HepG2 (cell line): Measurements from ENCODE around the gene SLC2A13. TPM values are rescaled to one million over a fixed set of nuclear protein-coding genes. Genes with fewer than 3 reads are reported as not detected.

Experiments used
- ASH2L ChIP-seq: fragments of 300-600, 200-600 bp; sonication (generic); IDR thresholded peaks from 2 replicates; pipeline ENCODE4 v1.7.0; 2017; ENCODE audit warnings: low read depth, mild to moderate bottlenecking, moderate library complexity, mixed read lengths, low read length; ENCODE audit not compliant: insufficient read length
- CBX1 ChIP-seq: IDR thresholded peaks from one replicate; pipeline ENCODE4 v1.6.1; 2016; ENCODE audit warnings: antibody characterized with exemption, low read depth
- CEBPB ChIP-seq: IDR thresholded peaks from 2 replicates; pipeline ENCODE4 v1.6.1; 2011; ENCODE audit warnings: low read depth, low read length, improper control_type of control experiment, borderline replicate concordance
- CSRNP1 ChIP-seq: sonication (generic); formaldehyde crosslinking; IDR thresholded peaks from 2 replicates; pipeline ENCODE4 v1.8.1; 2023; ENCODE audit warnings: mild to moderate bottlenecking, missing genetic modification reagents
- DMTF1 ChIP-seq: sonication (generic); formaldehyde crosslinking; IDR thresholded peaks from 2 replicates; pipeline ENCODE4 v1.4.0; 2020; ENCODE audit warnings: mild to moderate bottlenecking, missing genetic modification reagents
- KDM2A ChIP-seq: sonication (generic); formaldehyde crosslinking; IDR thresholded peaks from 2 replicates; pipeline ENCODE4 v1.4.0; 2020; ENCODE audit warnings: low read depth, missing genetic modification reagents, borderline replicate concordance
- KMT2B ChIP-seq: IDR thresholded peaks from 2 replicates; pipeline ENCODE4 v1.6.1; 2016; ENCODE audit warnings: missing genetic modification reagents, missing compliant biosample characterization
- MXD1 ChIP-seq: sonication (generic); formaldehyde crosslinking; IDR thresholded peaks from 2 replicates; pipeline ENCODE4 v1.4.0; 2020; ENCODE audit warnings: mild to moderate bottlenecking, missing genetic modification reagents
- MYPOP ChIP-seq: sonication (generic); formaldehyde crosslinking; IDR thresholded peaks from 2 replicates; pipeline ENCODE4 v1.8.1; 2023; ENCODE audit warnings: mild to moderate bottlenecking, moderate library complexity, missing genetic modification reagents
- PCBP2 ChIP-seq: fragments of 200-400 bp; formaldehyde crosslinking; optimal IDR thresholded peaks from 2 replicates; pipeline ENCODE3; 2018; ENCODE audit warnings: low read length, low read depth; ENCODE audit not compliant: poor library complexity, severe bottlenecking
- PHF20 ChIP-seq: sonication (generic); formaldehyde crosslinking; IDR thresholded peaks from 2 replicates; pipeline ENCODE4 v1.5.0; 2020; ENCODE audit warnings: mild to moderate bottlenecking, missing genetic modification reagents
- PHF8 ChIP-seq: sonication (generic); formaldehyde crosslinking; IDR thresholded peaks from 2 replicates; pipeline ENCODE4 v1.5.0; 2020; ENCODE audit warnings: missing genetic modification reagents
- ZMYM3 ChIP-seq: sonication (generic); formaldehyde crosslinking; IDR thresholded peaks from 2 replicates; pipeline ENCODE4 v1.5.1; 2020; ENCODE audit warnings: mild to moderate bottlenecking, missing genetic modification reagents
- ZNF230 ChIP-seq: sonication (generic); formaldehyde crosslinking; IDR thresholded peaks from 2 replicates; pipeline ENCODE4 v1.4.0; 2020; ENCODE audit warnings: mild to moderate bottlenecking, missing genetic modification reagents
- ZNF33B ChIP-seq: sonication (generic); formaldehyde crosslinking; IDR thresholded peaks from 2 replicates; pipeline ENCODE4 v1.5.1; 2020; ENCODE audit warnings: mild to moderate bottlenecking, missing genetic modification reagents
- ZNF564 ChIP-seq: sonication (generic); formaldehyde crosslinking; IDR thresholded peaks from 2 replicates; pipeline ENCODE4 v1.8.1; 2023; ENCODE audit warnings: mild to moderate bottlenecking, missing genetic modification reagents
- ZNF777 ChIP-seq: sonication (generic); formaldehyde crosslinking; IDR thresholded peaks from 2 replicates; pipeline ENCODE4 v1.4.0; 2020; ENCODE audit warnings: missing genetic modification reagents
- ZNF878 ChIP-seq: sonication (generic); formaldehyde crosslinking; IDR thresholded peaks from 2 replicates; pipeline ENCODE4 v1.8.1; 2023; ENCODE audit warnings: mild to moderate bottlenecking, missing genetic modification reagents, moderate library complexity
- polyA plus RNA-seq, 8 experiments: library from polyadenylated mRNA; depleted of rRNA in 3 of 8; stranded (reverse) in 7 of 8; unstranded in 1 of 8; fragments of >200 nt; fragmentation: Illumina TruSeq in 4 of 8; extraction: Trizol in 4 of 8; gene quantifications; 2 replicates each; pipeline versions ENCODE4 v1.2.1 to v1.2.3, GENCODE V29; 2011 to 2016; ENCODE audit warnings: low read depth in 4 of 8, missing spikeins in 1 of 8, mixed read lengths in 1 of 8; ENCODE audit not compliant: insufficient read depth in 1 of 8
- total RNA-seq, 5 experiments: library from RNA; depleted of rRNA; stranded (reverse); fragments of >200 nt; fragmentation: Illumina TruSeq; extraction: Trizol; gene quantifications; 2 replicates each; pipeline ENCODE4 v1.2.3, GENCODE V29; 2016; ENCODE audit warnings: low read depth in 1 of 5

SLC2A13 gene
- total and polyA plus RNA-seq, 2 of the 13 experiments (the other 11 are each of a cell fraction or from before 2014, with no cell fraction given), result 5.5 to 6.0 TPM

GRCh38 chr12:40105265-40105514 lies 691 bp downstream of the SLC2A13 start (continued):
- no peak for TF ChIP-seq CSRNP1
- TF ChIP-seq ASH2L, result peak; percentile 27
- peak; percentile 43; the same call in 1 of the 2 replicates for TF ChIP-seq PHF8 (CRISPR knock-in tag)
- peak; percentile 0; the same call in 1 of the 2 replicates for TF ChIP-seq ZMYM3 (CRISPR knock-in tag)
- peak; percentile 81; the same call in 1 of the 2 replicates for TF ChIP-seq ZNF564 (CRISPR knock-in tag)
- TF ChIP-seq MYPOP (CRISPR knock-in tag), result 0 out of 2 replicates have a peak, but pooled peaks have one; percentile 18
- TF ChIP-seq KDM2A, result peak; percentile 17; the same call in 1 of the 2 replicates
- no peak for TF ChIP-seq DMTF1
- no peak for TF ChIP-seq PCBP2
- no peak for TF ChIP-seq ZNF878
- no peak for TF ChIP-seq CEBPB
- peak; percentile 68 for TF ChIP-seq CBX1
- 0 out of 2 replicates have a peak, but pooled peaks have one; percentile 37 for TF ChIP-seq PHF20 (CRISPR knock-in tag)
- TF ChIP-seq ZNF777 (CRISPR knock-in tag), result peak; percentile 97; the same call in 1 of the 2 replicates
- no peak for TF ChIP-seq ZNF33B (CRISPR knock-in tag)
- TF ChIP-seq KMT2B (CRISPR knock-in tag), result 0 out of 2 replicates have a peak, but pooled peaks have one; percentile 34
- TF ChIP-seq MXD1 (CRISPR knock-in tag), result no peak
- no peak for TF ChIP-seq ZNF230
